ENCODE measurements around the gene PAN3.

DNA sequence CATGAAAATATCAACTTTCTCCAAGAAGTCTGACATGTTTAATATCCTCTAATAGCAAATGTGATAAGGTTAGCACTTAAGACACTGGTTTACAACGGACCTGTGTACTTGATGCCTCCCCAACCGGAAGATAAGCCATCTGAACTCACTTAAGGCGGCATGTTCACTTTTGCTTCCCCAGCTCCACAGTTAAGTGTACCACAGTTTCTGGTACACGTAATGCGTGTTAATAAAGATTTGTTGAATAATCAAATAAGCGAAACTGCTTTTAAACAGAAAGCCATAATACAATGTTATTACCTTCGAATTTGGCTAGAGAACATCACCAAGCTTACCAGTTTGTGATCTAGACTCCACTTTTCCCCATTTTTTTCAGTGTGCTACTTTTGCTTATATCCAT, 1.4 kb upstream of the PAN3 start:
- TF ChIP-seq EZH2 (IDR thresholded peaks at IDR 0.05; ENCODE audit: insufficient read depth, poor library complexity, severe bottlenecking) (no peak), EZH2phosphoT487 (IDR thresholded peaks at IDR 0.05; ENCODE audit: insufficient read depth, low read depth) (no peak)
